ENCODE measurements around the gene GRM2.

DNA sequence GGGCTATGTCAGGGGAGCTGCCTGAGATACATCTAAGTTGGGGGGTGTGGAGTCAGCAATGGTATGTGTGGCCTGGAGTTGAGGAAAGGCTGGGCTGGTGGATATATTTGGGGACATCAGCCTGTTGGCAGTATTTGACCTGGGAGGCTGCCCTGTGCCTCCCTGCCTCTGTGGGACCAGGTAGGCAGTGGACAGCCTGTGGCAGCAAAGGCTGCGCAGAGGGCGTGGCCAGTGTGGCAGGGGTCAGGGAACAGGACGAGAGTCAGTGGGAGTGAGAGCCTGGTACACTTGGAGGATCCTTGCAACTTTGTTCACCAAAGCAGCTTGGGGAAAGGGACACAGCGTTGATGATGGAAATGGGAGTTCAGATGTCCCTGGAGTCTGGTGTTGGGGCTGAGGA, 20.8 kb upstream of the GRM2 start:
- TF ChIP-seq, protein P1, sequence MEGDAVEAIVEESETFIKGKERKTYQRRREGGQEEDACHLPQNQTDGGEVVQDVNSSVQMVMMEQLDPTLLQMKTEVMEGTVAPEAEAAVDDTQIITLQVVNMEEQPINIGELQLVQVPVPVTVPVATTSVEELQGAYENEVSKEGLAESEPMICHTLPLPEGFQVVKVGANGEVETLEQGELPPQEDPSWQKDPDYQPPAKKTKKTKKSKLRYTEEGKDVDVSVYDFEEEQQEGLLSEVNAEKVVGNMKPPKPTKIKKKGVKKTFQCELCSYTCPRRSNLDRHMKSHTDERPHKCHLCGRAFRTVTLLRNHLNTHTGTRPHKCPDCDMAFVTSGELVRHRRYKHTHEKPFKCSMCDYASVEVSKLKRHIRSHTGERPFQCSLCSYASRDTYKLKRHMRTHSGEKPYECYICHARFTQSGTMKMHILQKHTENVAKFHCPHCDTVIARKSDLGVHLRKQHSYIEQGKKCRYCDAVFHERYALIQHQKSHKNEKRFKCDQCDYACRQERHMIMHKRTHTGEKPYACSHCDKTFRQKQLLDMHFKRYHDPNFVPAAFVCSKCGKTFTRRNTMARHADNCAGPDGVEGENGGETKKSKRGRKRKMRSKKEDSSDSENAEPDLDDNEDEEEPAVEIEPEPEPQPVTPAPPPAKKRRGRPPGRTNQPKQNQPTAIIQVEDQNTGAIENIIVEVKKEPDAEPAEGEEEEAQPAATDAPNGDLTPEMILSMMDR (IDR thresholded peaks at IDR 0.05 in 4 of 5, conservative IDR thresholded peaks at IDR 0.05 in 1 of 5) = no peak
- no peak for TF ChIP-seq POLR2A (IDR thresholded peaks at IDR 0.05)

All from gastrocnemius medialis (tissue), 4 donors.